AG09319 (cell line): ENCODE data around the gene PNMT.
A peak's percentile ranks its signal among the peaks of the same experiment; 100 is the strongest.

Experiments
- DNase-seq: peaks from one replicate; pipeline ENCODE4 v3.0.0-alpha.2; 2010; ENCODE audit warnings: low read depth; ENCODE audit errors: extremely low read depth
- TF ChIP-seq, protein P1 (sequence below): IDR thresholded peaks from 2 replicates; pipeline ENCODE4 v1.5.1; 2011; ENCODE audit warnings: low read depth, mild to moderate bottlenecking, inconsistent platforms, low read length, moderate library complexity

PNMT gene

DNA sequence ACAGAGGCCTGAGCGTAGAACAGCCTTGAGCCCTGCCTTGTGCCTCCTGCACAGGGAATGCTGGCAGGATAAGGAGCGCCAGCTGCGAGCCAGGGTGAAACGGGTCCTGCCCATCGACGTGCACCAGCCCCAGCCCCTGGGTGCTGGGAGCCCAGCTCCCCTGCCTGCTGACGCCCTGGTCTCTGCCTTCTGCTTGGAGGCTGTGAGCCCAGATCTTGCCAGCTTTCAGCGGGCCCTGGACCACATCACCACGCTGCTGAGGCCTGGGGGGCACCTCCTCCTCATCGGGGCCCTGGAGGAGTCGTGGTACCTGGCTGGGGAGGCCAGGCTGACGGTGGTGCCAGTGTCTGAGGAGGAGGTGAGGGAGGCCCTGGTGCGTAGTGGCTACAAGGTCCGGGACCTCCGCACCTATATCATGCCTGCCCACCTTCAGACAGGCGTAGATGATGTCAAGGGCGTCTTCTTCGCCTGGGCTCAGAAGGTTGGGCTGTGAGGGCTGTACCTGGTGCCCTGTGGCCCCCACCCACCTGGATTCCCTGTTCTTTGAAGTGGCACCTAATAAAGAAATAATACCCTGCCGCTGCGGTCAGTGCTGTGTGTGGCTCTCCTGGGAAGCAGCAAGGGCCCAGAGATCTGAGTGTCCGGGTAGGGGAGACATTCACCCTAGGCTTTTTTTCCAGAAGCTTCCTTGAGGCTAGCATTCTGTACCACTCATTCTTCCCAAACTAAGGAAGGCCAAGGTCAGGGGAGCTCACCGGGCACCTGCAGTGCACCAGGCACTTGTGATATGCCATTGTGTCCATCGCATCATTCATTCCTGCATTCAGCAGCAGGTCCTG lies 1.9 kb downstream of the PNMT start:
- TF ChIP-seq, protein P1, sequence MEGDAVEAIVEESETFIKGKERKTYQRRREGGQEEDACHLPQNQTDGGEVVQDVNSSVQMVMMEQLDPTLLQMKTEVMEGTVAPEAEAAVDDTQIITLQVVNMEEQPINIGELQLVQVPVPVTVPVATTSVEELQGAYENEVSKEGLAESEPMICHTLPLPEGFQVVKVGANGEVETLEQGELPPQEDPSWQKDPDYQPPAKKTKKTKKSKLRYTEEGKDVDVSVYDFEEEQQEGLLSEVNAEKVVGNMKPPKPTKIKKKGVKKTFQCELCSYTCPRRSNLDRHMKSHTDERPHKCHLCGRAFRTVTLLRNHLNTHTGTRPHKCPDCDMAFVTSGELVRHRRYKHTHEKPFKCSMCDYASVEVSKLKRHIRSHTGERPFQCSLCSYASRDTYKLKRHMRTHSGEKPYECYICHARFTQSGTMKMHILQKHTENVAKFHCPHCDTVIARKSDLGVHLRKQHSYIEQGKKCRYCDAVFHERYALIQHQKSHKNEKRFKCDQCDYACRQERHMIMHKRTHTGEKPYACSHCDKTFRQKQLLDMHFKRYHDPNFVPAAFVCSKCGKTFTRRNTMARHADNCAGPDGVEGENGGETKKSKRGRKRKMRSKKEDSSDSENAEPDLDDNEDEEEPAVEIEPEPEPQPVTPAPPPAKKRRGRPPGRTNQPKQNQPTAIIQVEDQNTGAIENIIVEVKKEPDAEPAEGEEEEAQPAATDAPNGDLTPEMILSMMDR, result no peak
- DNase-seq, result no peak

GRCh38 chr17:39670746-39671145 lies 2.5 kb downstream of the PNMT start:
- DNase-seq, result no peak
- TF ChIP-seq, protein P1, result no peak

- no peak for DNase-seq
- TF ChIP-seq, protein P1, result peak; percentile 46
Observed at GRCh38 chr17:39671651-39672521, 3.6 kb downstream of the PNMT start.

GRCh38 chr17:39672522-39673334 lies 4.5 kb downstream of the PNMT start:
- TF ChIP-seq, protein P1, result no peak
- DNase-seq, result no peak

- TF ChIP-seq, protein P1, result no peak
- DNase-seq, result no peak
Observed at GRCh38 chr17:39673335-39674081, 5.3 kb downstream of the PNMT start.

- no peak for DNase-seq
- TF ChIP-seq, protein P1, result no peak
Observed at GRCh38 chr17:39674179-39674578, 5.9 kb downstream of the PNMT start.
